HEK293 (cell line): Measurements from ENCODE around the gene RP2.

ENCODE experiments used
- CTCF ChIA-PET: fragments of 350-600 bp; formaldehyde crosslinking; extraction: SDS; loops from one replicate; lab custom pipeline; 2021; ENCODE audit warnings: antibody characterized with exemption; lab: Yijun Ruan, JAX
- POLR2A ChIA-PET: fragments of 300-600 bp; formaldehyde crosslinking; extraction: SDS; loops from one replicate; lab custom pipeline; 2020; ENCODE audit warnings: antibody characterized with exemption, inconsistent platforms; lab: Yijun Ruan, JAX
- H3K27ac ChIP-seq: fragments of 200-500 bp; sonication (Bioruptor generic); 2 replicates; pipeline ENCODE4 v1.5.1; 2014; ENCODE audit warnings: low read depth, low read length, control low read depth, inconsistent platforms; ENCODE audit errors: extremely low read depth
- H3K36me3 ChIP-seq, 2 experiments: fragments of 200-500 bp in 1 of 2; sonication (Bioruptor generic) in 1 of 2; 1 replicate in 1 of 2; 2 replicates in 1 of 2; pipeline ENCODE4 v1.5.1; 2014 to 2017; ENCODE audit warnings: inconsistent platforms in 2 of 2, low read length in 2 of 2; ENCODE audit not compliant: control insufficient read depth in 2 of 2, insufficient read depth in 1 of 2
- H3K4me1 ChIP-seq: fragments of 200-500 bp; sonication (Bioruptor generic); 2 replicates; pipeline ENCODE4 v1.5.1; 2014; ENCODE audit warnings: mild to moderate bottlenecking, low read length, inconsistent platforms; ENCODE audit not compliant: control insufficient read depth, insufficient read depth
- H3K4me3 ChIP-seq: 2 replicates; pipeline ENCODE4 v1.5.1; 2011; ENCODE audit warnings: low read depth, mild to moderate bottlenecking, control low read depth, low read length, moderate library complexity
- H3K9me3 ChIP-seq: fragments of 200-500 bp; sonication (Bioruptor generic); 2 replicates; pipeline ENCODE4 v1.5.1; 2014; ENCODE audit warnings: low read depth, low read length, inconsistent platforms; ENCODE audit not compliant: control insufficient read depth, insufficient read depth
- HOXD13 ChIP-seq: sonication (generic); formaldehyde crosslinking; IDR thresholded peaks from 2 replicates; pipeline ENCODE4 v1.8.0; 2022; ENCODE audit warnings: missing genetic modification reagents, borderline replicate concordance
- MEIS1 ChIP-seq: sonication (generic); formaldehyde crosslinking; IDR thresholded peaks from 2 replicates; pipeline ENCODE4 v1.8.1; 2022; ENCODE audit warnings: missing genetic modification reagents, mild to moderate bottlenecking, borderline replicate concordance
- MYNN ChIP-seq: fragments of 450-650 bp; formaldehyde crosslinking; IDR thresholded peaks from 2 replicates; pipeline ENCODE4 v1.5.1; 2016; ENCODE audit warnings: missing biosample characterization, missing genetic modification characterization, borderline replicate concordance
- SCRT1 ChIP-seq: fragments of 450-650 bp; formaldehyde crosslinking; IDR thresholded peaks from 2 replicates; pipeline ENCODE4 v1.5.1; 2016; ENCODE audit warnings: missing biosample characterization, missing genetic modification characterization, borderline replicate concordance
- YY1 ChIP-seq: fragments of 450-650 bp; formaldehyde crosslinking; IDR thresholded peaks from 2 replicates; pipeline ENCODE4 v1.5.1; 2018; ENCODE audit warnings: missing biosample characterization, missing genetic modification characterization
- ZBTB44 ChIP-seq: fragments of 450-650 bp; IDR thresholded peaks from 2 replicates; pipeline ENCODE4 v1.5.1; 2018; ENCODE audit warnings: missing biosample characterization, mild to moderate bottlenecking, missing genetic modification characterization
- ZFHX2 ChIP-seq: fragments of 450-650 bp; formaldehyde crosslinking; conservative IDR thresholded peaks from 2 replicates; pipeline ENCODE4 v1.5.1; 2016; ENCODE audit warnings: missing biosample characterization, missing genetic modification characterization
- ZFP41 ChIP-seq: fragments of 450-650 bp; formaldehyde crosslinking; IDR thresholded peaks from 2 replicates; pipeline ENCODE4 v1.5.1; 2016; ENCODE audit warnings: missing biosample characterization, missing genetic modification characterization, borderline replicate concordance
- ZNF132 ChIP-seq: fragments of 450-650 bp; formaldehyde crosslinking; IDR thresholded peaks from 2 replicates; pipeline ENCODE4 v1.5.1; 2017; ENCODE audit warnings: missing biosample characterization, missing genetic modification characterization, borderline replicate concordance
- ZNF133 ChIP-seq: fragments of 450-650 bp; formaldehyde crosslinking; IDR thresholded peaks from 2 replicates; pipeline ENCODE4 v1.5.1; 2016; ENCODE audit warnings: missing biosample characterization, missing genetic modification characterization
- ZNF140 ChIP-seq: fragments of 450-650 bp; formaldehyde crosslinking; IDR thresholded peaks from 2 replicates; pipeline ENCODE4 v1.5.1; 2016; ENCODE audit warnings: missing biosample characterization, missing genetic modification characterization
- ZNF175 ChIP-seq: fragments of 450-650 bp; formaldehyde crosslinking; IDR thresholded peaks from 2 replicates; pipeline ENCODE4 v1.5.1; 2016; ENCODE audit warnings: missing biosample characterization, missing genetic modification characterization
- ZNF23 ChIP-seq: fragments of 450-650 bp; formaldehyde crosslinking; IDR thresholded peaks from 2 replicates; pipeline ENCODE4 v1.5.1; 2016; ENCODE audit warnings: missing biosample characterization, missing genetic modification characterization, borderline replicate concordance
- ZNF248 ChIP-seq: fragments of 450-650 bp; formaldehyde crosslinking; IDR thresholded peaks from 2 replicates; pipeline ENCODE4 v1.5.1; 2017; ENCODE audit warnings: missing biosample characterization, missing genetic modification characterization
- ZNF37A ChIP-seq: fragments of 450-650 bp; IDR thresholded peaks from 2 replicates; pipeline ENCODE4 v1.5.1; 2018; ENCODE audit warnings: missing biosample characterization, missing genetic modification characterization
- ZNF433 ChIP-seq: fragments of 450-650 bp; formaldehyde crosslinking; IDR thresholded peaks from 2 replicates; pipeline ENCODE4 v1.5.1; 2016; ENCODE audit warnings: missing biosample characterization, missing genetic modification characterization, low read depth
- ZNF529 ChIP-seq: fragments of 450-650 bp; formaldehyde crosslinking; IDR thresholded peaks from 2 replicates; pipeline ENCODE4 v1.5.1; 2017; ENCODE audit warnings: missing genetic modification characterization, missing biosample characterization; ENCODE audit not compliant: insufficient replicate concordance
- ZNF548 ChIP-seq: fragments of 450-650 bp; formaldehyde crosslinking; IDR thresholded peaks from 2 replicates; pipeline ENCODE4 v1.5.1; 2016; ENCODE audit warnings: missing biosample characterization, missing genetic modification characterization
- ZNF600 ChIP-seq: fragments of 450-650 bp; formaldehyde crosslinking; IDR thresholded peaks from 2 replicates; pipeline ENCODE4 v1.5.1; 2016; ENCODE audit warnings: missing biosample characterization, missing genetic modification characterization
- ZNF664 ChIP-seq: fragments of 450-650 bp; formaldehyde crosslinking; IDR thresholded peaks from 2 replicates; pipeline ENCODE4 v1.5.1; 2016; ENCODE audit warnings: missing biosample characterization, missing genetic modification characterization
- ZSCAN23 ChIP-seq: fragments of 450-650 bp; formaldehyde crosslinking; IDR thresholded peaks from 2 replicates; pipeline ENCODE4 v1.5.1; 2016; ENCODE audit warnings: missing biosample characterization, missing genetic modification characterization
- TF ChIP-seq, protein P1 (sequence below): fragments of 450-650 bp; formaldehyde crosslinking; IDR thresholded peaks from 2 replicates; pipeline ENCODE4 v1.5.1; 2017; ENCODE audit warnings: missing biosample characterization, missing genetic modification characterization

Gene RP2

DNA sequence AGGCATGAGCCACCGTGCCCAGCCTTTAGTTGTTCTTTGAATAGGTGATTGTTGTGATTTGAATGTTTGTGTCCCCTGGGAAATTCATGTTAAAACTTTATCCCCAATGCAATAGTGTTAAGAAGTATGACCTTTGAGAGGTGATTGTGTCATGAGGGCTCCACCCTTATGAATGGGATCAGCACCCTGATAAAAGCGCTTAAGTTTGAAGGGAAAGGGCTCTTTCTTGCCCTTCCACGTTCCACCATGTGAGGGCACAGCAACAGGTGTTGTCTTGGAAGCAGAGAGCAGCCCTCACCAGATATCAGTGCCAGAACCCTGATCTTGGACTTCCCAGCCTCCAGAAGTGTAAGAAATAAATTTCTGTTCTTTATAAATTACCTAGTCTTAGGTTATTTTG, 33.7 kb upstream of the RP2 start (continued):
- no peak for TF ChIP-seq ZBTB44

GRCh38 chrX:46805270-46805669, 31.6 kb upstream of the RP2 start:
- no peak for TF ChIP-seq SCRT1 (tag by site-specific recombination)
- TF ChIP-seq ZNF175 (tag by site-specific recombination) = no peak
- TF ChIP-seq ZNF23 (tag by site-specific recombination) = no peak
- TF ChIP-seq, protein P1, sequence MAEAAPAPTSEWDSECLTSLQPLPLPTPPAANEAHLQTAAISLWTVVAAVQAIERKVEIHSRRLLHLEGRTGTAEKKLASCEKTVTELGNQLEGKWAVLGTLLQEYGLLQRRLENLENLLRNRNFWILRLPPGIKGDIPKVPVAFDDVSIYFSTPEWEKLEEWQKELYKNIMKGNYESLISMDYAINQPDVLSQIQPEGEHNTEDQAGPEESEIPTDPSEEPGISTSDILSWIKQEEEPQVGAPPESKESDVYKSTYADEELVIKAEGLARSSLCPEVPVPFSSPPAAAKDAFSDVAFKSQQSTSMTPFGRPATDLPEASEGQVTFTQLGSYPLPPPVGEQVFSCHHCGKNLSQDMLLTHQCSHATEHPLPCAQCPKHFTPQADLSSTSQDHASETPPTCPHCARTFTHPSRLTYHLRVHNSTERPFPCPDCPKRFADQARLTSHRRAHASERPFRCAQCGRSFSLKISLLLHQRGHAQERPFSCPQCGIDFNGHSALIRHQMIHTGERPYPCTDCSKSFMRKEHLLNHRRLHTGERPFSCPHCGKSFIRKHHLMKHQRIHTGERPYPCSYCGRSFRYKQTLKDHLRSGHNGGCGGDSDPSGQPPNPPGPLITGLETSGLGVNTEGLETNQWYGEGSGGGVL (tag by site-specific recombination) = no peak
- TF ChIP-seq MEIS1 (CRISPR knock-in tag) = no peak
- TF ChIP-seq ZNF664 (tag by site-specific recombination) = no peak
- TF ChIP-seq HOXD13 = no peak
- TF ChIP-seq MYNN (tag by site-specific recombination) = no peak
- no peak for TF ChIP-seq ZNF140 (tag by site-specific recombination)
- no peak for TF ChIP-seq ZNF529 (tag by site-specific recombination)
- TF ChIP-seq ZNF133 (tag by site-specific recombination) = no peak
- Histone ChIP-seq H3K9me3 (no peaks in the 10 kb centered on the region), H3K36me3 (no peaks in the 10 kb centered on the region), H3K4me3 (no peak overlapping the region), H3K27ac (no peak overlapping the region), H3K4me1 (no peaks in the 10 kb centered on the region)
- CTCF ChIA-PET = no interaction called here
- POLR2A ChIA-PET = no interaction called here

DNA sequence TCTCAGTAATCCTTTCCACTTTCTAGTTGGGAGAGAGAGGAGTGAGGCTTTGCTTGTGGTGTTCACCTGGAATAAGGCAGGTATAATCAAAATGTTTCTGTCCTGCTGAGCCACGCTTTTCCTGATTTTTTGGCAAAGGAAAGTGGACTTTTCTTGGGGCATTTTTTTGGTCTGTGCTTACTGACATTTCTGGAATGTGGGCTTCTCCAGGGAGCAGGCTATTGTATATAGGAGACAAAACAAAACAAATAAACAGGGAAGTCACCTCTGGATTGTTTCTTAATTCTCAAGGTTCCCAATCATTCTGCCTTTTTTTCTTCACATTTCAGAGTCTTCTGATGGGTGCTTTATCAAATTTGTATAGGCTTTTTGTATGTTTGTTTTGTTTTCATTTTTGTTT, 25.7 kb upstream of the RP2 start:
- no peaks in the 10 kb centered on the region for H3K36me3 ChIP-seq
- CTCF ChIA-PET = interaction anchor here (1.0 kb wide), 1 partner anchor 28 kb away, joined by 3 read pairs; no protein-coding TSS in a partner anchor
- H3K4me1 ChIP-seq = no peaks in the 10 kb centered on the region
- no peak for TF ChIP-seq ZNF248 (tag by site-specific recombination)
- TF ChIP-seq ZNF37A (tag by site-specific recombination) = no peak
- no peak for TF ChIP-seq YY1 (tag by site-specific recombination)
- TF ChIP-seq ZSCAN23 = no peak
- TF ChIP-seq ZFHX2 (tag by site-specific recombination) = no peak
- TF ChIP-seq ZNF600 = no peak
- TF ChIP-seq ZNF548 (tag by site-specific recombination) = no peak
- TF ChIP-seq ZFP41 (tag by site-specific recombination) = no peak
- no peak for TF ChIP-seq ZNF132 (tag by site-specific recombination)
- TF ChIP-seq ZNF433 (tag by site-specific recombination) = no peak
- TF ChIP-seq, all 188 proteins: peak for 0
- Histone ChIP-seq H3K4me3 (no peak overlapping the region), H3K9me3 (no peaks in the 10 kb centered on the region), H3K27ac (no peak overlapping the region)
- POLR2A ChIA-PET = no interaction called here
